SK-N-MC (cell line): Measurements from ENCODE around the gene BCL11B.

Experiments used
- EZH2 ChIP-seq: fragments of 200-600 bp; sonication (generic); IDR thresholded peaks from one replicate; pipeline ENCODE4 v1.6.1; 2017; ENCODE audit warnings: antibody characterized with exemption
- POLR2AphosphoS5 ChIP-seq: IDR thresholded peaks from 2 replicates; pipeline ENCODE4 v1.6.1; 2012; ENCODE audit warnings: mild to moderate bottlenecking, low read depth, low read length, borderline replicate concordance

DNA sequence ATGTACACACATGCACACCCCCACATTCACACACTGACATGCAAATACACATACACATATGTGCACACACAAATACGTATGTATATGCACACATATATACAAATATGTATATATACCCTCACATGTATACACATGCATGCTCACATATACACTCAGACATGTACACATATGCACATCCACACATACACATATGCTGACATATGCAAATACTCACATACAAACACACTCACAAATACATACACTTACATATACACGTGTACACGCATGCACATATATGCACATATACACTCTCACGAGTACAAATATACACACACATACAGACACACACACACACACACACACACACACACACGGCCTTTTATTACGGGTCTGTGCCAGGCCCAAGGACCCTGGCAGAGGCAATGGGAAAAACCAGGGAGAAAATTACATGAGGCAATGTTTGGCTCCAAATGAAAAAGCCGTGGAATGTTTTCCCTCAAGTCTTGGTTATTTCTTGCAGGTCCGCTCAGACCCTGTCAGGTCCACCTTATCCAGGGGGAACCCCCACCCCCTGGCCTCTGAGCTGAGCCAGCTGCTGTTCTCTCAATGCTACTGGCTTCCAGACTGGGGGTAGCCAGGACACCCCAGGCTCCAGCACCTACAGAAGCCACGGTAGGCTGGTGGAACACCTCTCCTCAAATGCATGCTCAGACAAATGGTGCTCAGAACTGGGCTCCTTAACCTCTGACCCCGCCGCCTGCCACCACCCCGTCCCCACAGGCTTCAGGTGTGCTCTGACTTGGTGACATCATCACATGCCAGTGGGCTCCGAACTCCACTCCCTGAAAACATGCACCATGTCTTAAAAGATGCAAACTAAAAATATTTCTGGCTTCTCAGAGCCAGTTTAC lies 54.7 kb downstream of the BCL11B start:
- peak; percentile 35 for TF ChIP-seq POLR2AphosphoS5
- no peak for TF ChIP-seq EZH2
